Measurements from ENCODE around the gene RHBDF1. TPM values are rescaled to one million over a fixed set of nuclear protein-coding genes. Genes with fewer than 3 reads are reported as not detected.

The RHBDF1 gene
- total and polyA plus RNA-seq, 10 of the 15 experiments (the other 5 are each of a cell fraction or from before 2014, with no cell fraction given) = 0.04 to 0.85 (median 0.36) TPM; not detected in 3

DNA sequence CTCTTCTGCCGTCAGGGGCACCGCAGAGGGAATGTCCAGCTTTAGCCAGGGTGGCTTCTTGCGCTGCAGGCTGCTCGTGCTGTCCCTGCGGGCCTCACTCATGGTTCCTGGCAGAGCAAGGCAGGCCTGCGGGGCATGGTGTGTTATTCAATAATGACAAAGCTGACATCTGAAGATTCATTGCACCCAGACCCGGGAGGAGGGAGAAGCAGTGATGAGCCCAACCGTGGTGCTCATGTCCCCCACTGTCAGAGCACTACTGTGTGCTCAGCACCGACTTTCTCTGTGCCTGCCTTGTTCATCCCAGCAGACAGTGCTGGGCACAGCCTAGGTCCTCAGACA is 7.5 kb downstream of the RHBDF1 start:
- FAIRE-seq (no peak), DNase-seq (ENCODE audit: low read depth, low spot score) (no peak), ATAC-seq (no peak)
- no peaks in the 10 kb centered on the region; a peak in 1 of 4 replicates for H3K27me3 ChIP-seq (replicated peaks in 1 of 2; ENCODE audit: control insufficient read depth in 2 of 2, insufficient read depth in 2 of 2, low read length in 1 of 2)
- POLR2A ChIA-PET = interaction anchor here (1.7 kb wide), 1 partner anchor 11 kb away, joined by 5 read pairs; the partner anchor contains the start of genes POLR3K and SNRNP25
- H3K27ac ChIP-seq (ENCODE audit: control insufficient read depth, insufficient read depth) = no peak overlapping the region
- no peak overlapping the region for H3K4me3 ChIP-seq
- CTCF ChIA-PET = interaction anchor here (1.0 to 14.2 kb wide), 10 partner anchors 9 to 296 kb away, joined by 3 to 319 read pairs (median 8); partner anchors contain the start of genes MPG, POLR3K and SNRNP25
- in situ Hi-C loops (cut with MboI) = no loop called here
- intact Hi-C loops (cut with micrococcal nuclease; ENCODE audit: unreplicated experiment) = loop anchor here (1.0 kb wide), 2 partner anchors 32 to 116 kb away; no protein-coding TSS in a partner anchor
- no peak overlapping the region for H3K9ac ChIP-seq (ENCODE audit: control insufficient read depth, insufficient read depth, low read length)
- H3K36me3 ChIP-seq (ENCODE audit: control insufficient read depth in 2 of 2, insufficient read depth in 2 of 2, low read length in 1 of 2) = no peaks in the 10 kb centered on the region
- no TSS peak for BruUV-seq (replicated peaks)
- H2AFZ ChIP-seq (ENCODE audit: control insufficient read depth, low read depth, low read length) = no peak overlapping the region
- 50% methylated on average over 8 of the region's 9 CpGs for WGBS (ENCODE audit: insufficient coverage, insufficient replicate concordance, low lambda C conversion rate, missing lambda C conversion rate)
- H3K9me3 ChIP-seq (replicated peaks; ENCODE audit: control insufficient read depth, insufficient read depth, low read length) = no peaks in the 10 kb centered on the region
- no peak overlapping the region for H3K4me2 ChIP-seq (ENCODE audit: control insufficient read depth, insufficient read depth)
- H4K20me1 ChIP-seq (ENCODE audit: control insufficient read depth, insufficient read depth) = no peaks in the 10 kb centered on the region
- H3K79me2 ChIP-seq (ENCODE audit: control insufficient read depth, insufficient read depth, low read length) = no peaks in the 10 kb centered on the region
- SMC1A ChIA-PET (ENCODE audit: uncharacterized antibody, unreplicated experiment) = interaction anchor here (1.0 to 6.4 kb wide), 9 partner anchors 12 to 149 kb away, joined by 3 to 77 read pairs (median 9); partner anchors contain the start of genes MPG, POLR3K and SNRNP25
- no peaks in the 10 kb centered on the region for H3K4me1 ChIP-seq (ENCODE audit: control insufficient read depth, insufficient read depth, low read length)
- RAD21 ChIA-PET (ENCODE audit: unreplicated experiment) = interaction anchor here (1.0 to 6.5 kb wide), 5 partner anchors 11 to 41 kb away, joined by 4 to 132 read pairs (median 6); partner anchors contain the start of genes POLR3K and SNRNP25
- no peak for TF ChIP-seq SREBF2 (IDR thresholded peaks at IDR 0.05; ENCODE audit: low read length)
- no peak for TF ChIP-seq CUX1 (IDR thresholded peaks at IDR 0.05; ENCODE audit: insufficient replicate concordance, low read depth, low read length)
- no peak for TF ChIP-seq MLLT1 (IDR thresholded peaks at IDR 0.05)
- TF ChIP-seq KDM1A (IDR thresholded peaks at IDR 0.05; ENCODE audit: borderline replicate concordance) = no peak
- no peak for TF ChIP-seq SIX5 (IDR thresholded peaks at IDR 0.05; ENCODE audit: low read depth, low read length, severe bottlenecking)
- no peak for TF ChIP-seq EGR1 (IDR thresholded peaks at IDR 0.05; ENCODE audit: borderline replicate concordance in 1 of 2, low read depth in 2 of 2, low read length in 2 of 2)
- no peak for TF ChIP-seq POLR2AphosphoS2 (IDR thresholded peaks at IDR 0.05; ENCODE audit: low read depth, low read length)
- TF ChIP-seq, protein P1, sequence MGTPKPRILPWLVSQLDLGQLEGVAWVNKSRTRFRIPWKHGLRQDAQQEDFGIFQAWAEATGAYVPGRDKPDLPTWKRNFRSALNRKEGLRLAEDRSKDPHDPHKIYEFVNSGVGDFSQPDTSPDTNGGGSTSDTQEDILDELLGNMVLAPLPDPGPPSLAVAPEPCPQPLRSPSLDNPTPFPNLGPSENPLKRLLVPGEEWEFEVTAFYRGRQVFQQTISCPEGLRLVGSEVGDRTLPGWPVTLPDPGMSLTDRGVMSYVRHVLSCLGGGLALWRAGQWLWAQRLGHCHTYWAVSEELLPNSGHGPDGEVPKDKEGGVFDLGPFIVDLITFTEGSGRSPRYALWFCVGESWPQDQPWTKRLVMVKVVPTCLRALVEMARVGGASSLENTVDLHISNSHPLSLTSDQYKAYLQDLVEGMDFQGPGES (IDR thresholded peaks at IDR 0.05) = no peak
- no peak for TF ChIP-seq SMARCA5 (IDR thresholded peaks at IDR 0.05)
- TF ChIP-seq, protein P2, sequence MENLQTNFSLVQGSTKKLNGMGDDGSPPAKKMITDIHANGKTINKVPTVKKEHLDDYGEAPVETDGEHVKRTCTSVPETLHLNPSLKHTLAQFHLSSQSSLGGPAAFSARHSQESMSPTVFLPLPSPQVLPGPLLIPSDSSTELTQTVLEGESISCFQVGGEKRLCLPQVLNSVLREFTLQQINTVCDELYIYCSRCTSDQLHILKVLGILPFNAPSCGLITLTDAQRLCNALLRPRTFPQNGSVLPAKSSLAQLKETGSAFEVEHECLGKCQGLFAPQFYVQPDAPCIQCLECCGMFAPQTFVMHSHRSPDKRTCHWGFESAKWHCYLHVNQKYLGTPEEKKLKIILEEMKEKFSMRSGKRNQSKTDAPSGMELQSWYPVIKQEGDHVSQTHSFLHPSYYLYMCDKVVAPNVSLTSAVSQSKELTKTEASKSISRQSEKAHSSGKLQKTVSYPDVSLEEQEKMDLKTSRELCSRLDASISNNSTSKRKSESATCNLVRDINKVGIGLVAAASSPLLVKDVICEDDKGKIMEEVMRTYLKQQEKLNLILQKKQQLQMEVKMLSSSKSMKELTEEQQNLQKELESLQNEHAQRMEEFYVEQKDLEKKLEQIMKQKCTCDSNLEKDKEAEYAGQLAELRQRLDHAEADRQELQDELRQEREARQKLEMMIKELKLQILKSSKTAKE (IDR thresholded peaks at IDR 0.05; ENCODE audit: low read depth, poor library complexity, severe bottlenecking) = no peak
